Measurements from ENCODE around the gene GFM1.
"Not testable (repeated sequence)": the region's sequence is repeated elsewhere in the genome, so short reads cannot be mapped to it uniquely, and the experiment has no call there.

GFM1 gene

DNA sequence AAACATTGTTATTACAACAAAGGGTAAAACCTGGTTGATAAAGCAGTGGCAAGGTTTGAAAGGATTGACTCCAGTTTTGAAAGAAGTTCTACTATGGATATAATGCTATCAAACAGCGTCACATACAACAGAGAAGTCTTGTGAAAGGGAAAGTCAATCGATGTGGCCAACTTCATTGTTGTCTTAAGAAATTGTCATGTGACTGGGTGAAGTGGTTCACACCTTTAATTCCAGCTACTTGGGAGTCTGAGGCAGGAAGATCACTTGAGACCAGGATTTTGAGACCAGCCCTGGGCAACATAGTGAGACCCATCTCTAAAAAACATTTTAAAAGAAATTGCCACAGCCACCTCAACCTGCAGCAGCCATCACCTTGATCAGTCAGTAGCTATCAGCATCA, 34.4 kb downstream of the GFM1 start:
- no peak for DNase-seq (ENCODE audit: low read depth)

GRCh38 chr3:158679547-158680000, 35.2 kb downstream of the GFM1 start:
- DNase-seq (ENCODE audit: low read depth) = no peak

GRCh38 chr3:158680861-158681260, 36.5 kb downstream of the GFM1 start:
- no peak for DNase-seq (ENCODE audit: low read depth)

DNA sequence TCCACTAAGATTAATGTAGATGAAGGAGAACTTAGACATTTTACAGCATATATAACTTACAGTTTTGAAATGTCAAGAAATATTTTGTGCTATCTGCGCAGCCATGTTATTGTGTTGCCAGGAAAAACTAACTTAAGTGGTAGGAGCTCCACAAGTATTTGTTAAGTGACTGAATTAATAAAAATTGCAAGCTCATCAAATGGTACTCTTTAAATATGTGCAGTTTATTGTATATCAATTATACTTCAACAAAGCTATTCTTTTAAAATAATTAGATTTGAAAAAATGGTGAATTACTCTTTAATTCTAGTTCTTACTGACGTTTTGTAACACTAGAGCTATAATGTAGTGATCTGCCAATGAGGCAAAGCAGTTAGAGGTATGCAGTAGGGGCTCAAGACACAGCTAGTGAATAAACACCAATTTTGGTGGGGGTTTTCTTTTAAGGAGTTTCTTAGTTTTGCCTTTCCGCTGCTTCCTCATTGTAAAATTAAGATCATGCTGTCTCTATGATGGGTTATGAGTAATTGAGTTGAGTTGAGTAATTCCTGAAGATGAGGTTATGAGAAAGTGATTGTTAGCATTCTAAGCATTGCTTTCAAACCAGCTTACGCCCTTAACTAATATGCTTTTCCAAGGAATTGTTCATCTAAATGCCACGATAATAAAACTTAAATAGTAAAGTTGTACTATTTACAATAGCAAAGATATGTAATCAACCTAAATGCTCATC, 39.1 kb downstream of the GFM1 start:
- no peak for DNase-seq (ENCODE audit: low read depth)

DNA sequence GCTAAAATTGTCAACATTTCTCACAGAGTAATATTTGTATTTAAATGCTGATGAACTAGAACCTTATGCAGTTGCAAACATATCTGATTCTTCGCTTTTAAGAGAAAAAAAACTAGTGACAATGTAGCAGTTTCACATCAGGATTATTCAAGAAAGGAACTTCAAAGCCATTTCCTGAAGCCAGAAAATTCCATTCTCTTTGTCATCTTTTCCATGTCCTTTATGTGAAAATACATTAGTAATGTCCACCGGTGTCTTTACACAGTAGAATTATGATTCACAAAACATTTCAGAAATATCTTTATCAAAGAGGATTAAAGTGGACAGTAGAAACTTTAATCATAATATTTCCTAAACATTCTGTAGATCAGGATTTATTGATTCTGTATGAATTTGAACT, 40.8 kb downstream of the GFM1 start:
- no peak for DNase-seq (ENCODE audit: low read depth)

DNA sequence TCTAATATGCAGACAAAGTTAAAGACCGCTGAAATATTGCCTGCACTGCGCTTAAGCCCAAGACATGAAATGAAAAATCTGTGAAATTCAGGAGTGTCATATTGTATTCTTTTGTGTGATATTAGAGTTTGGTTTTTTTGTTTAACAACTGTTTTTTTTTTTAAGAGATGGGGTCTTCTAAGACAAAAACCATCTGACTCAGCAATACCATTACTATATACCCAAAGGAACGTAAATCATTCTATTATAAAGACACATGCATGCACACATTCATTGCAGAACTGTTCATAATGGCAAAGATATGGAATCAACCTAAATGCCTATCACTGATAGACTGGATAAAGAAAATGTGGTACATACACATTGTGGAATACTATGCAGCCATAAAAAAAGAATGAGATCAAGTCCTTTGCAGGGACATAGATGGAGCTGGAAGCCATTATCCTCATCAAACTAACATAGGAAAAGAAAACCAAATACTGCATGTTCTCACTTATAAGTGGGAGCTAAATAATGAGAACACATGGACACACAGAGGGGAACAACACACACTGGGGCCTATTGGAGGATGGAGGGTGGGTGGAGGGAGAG, 49.6 kb downstream of the GFM1 start:
- not testable (repeated sequence) for DNase-seq (ENCODE audit: low read depth)

- DNase-seq (ENCODE audit: low read depth) = no peak
Measured at GRCh38 chr3:158696618-158697017, 52.3 kb downstream of the GFM1 start.

DNA sequence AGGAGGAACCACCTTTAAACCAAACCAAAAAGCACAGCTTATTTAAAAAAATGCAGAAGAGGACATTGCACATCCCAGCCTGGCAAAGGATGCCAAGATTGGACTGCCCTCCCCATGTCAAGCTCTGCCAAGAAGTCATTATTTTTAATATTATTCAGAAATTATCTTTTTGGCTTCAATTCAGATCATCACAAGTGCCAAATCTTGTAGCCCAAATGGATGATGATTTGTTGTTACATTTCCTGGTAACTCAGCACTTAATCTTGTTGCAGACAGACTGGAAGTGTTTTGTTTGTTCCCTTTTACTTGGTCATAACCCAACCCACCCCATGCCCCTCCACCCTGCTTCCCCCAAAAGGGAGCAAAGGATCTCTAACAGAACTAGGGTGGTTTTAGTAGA, 56.2 kb downstream of the GFM1 start:
- DNase-seq (ENCODE audit: low read depth) = no peak

- DNase-seq (ENCODE audit: low read depth) = no peak
Measured at GRCh38 chr3:158701420-158702065, 57.2 kb downstream of the GFM1 start.

- DNase-seq (ENCODE audit: low read depth) = no peak
Measured at GRCh38 chr3:158702815-158703481, 58.6 kb downstream of the GFM1 start.

- no peak for DNase-seq (ENCODE audit: low read depth)
Measured at GRCh38 chr3:158703566-158703965, 59.2 kb downstream of the GFM1 start.

- no peak for DNase-seq (ENCODE audit: low read depth)
Measured at GRCh38 chr3:158709666-158710083, 65.3 kb downstream of the GFM1 start.

GRCh38 chr3:158710601-158711000, 66.3 kb downstream of the GFM1 start:
- DNase-seq (ENCODE audit: low read depth) = no peak

- DNase-seq (ENCODE audit: low read depth) = no peak
Measured at GRCh38 chr3:158711886-158712285, 67.6 kb downstream of the GFM1 start.

GRCh38 chr3:158712443-158712842, 68.1 kb downstream of the GFM1 start:
- no peak for DNase-seq (ENCODE audit: low read depth)

GRCh38 chr3:158713094-158713499, 68.8 kb downstream of the GFM1 start:
- DNase-seq (ENCODE audit: low read depth) = no peak

DNA sequence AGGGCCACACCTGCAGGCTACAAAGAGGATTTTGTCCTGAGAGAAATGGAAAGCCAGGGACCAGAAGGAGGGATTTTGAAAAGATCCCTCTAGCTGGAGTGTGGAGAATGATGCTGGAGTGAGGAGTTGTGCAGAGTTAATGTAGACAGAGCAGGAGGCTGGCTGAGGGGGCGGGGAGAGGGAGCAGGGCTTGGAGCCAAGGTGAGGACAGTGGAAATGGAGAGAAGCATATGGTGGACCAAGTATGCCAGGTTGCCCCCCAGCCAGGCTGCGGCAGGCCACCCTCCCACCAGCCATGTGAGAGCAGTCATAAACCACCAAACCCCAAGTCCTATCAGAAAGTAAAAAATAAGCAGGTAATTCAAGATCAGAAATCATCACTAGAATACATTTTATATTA, 73.2 kb downstream of the GFM1 start:
- DNase-seq (ENCODE audit: low read depth) = no peak

DNA sequence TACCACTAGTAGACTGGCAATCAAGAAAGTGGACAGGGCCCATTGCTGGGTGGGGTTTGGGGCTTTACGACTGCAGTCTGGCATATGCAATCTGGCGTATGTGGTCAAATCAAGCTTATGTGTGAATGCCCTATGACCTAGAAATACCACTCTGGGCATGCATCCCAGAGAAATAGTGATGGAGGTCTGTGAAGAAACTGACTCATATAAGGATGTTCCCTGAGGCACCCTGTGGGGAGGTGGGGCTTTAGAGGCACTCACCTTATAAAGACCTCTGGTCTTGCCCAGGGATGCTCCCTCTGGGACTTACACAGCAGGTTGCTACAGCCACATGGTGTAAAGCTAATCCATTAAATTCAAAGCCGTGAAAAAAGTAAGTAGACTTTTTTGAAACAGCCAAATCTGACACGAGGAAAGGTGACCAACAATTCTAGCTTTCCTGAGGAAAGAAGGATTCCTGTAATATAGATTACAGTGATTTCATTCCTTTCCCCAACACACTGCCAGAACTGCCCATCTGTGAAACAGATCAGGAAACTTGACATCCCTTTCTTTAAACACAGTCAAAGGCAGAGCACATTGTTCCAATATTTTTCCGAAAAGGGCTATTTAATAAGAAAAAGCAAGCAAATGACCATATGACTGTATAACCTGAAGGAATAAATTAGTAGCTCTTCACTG, 74.3 kb downstream of the GFM1 start:
- DNase-seq (ENCODE audit: low read depth) = no peak

DNA sequence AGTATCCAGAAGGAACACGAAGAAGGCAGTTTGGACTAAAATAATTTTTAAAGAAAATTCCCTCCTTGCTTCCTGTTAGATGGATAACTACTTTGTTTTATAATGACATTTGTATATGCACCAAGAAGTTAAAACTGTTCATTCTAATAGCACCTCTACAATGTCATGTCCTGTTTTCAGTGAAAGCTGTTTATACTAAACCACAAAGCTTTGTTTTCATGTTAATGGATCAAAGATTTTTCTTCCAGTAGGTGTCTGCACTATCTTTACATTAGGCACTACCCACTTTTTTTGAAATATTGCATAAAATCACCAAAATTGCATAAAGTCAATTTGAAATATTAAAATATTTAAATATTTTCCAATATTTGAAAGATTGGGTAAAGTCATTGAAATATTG, 77.8 kb downstream of the GFM1 start:
- DNase-seq (ENCODE audit: low read depth) = no peak

- DNase-seq (ENCODE audit: low read depth) = no peak
Measured at GRCh38 chr3:158723991-158724390, 79.7 kb downstream of the GFM1 start.

GRCh38 chr3:158725348-158726011, 81.2 kb downstream of the GFM1 start:
- no peak for DNase-seq (ENCODE audit: low read depth)

Data from T-helper 22 cell (primary cell).